RWPE2 (cell line): ENCODE results near the gene KLRD1.
"Not testable (repeated sequence)": the region's sequence is repeated elsewhere in the genome, so short reads cannot be mapped to it uniquely, and the experiment has no call there.

Experiments
- ATAC-seq: fragments of 200-7000 bp; cut with Tn5 transposase; 3 replicates; pipeline ENCODE4 v1.9.1; 2021; ENCODE audit warnings: low read depth
- DNase-seq: peaks from one replicate; pipeline ENCODE4 v3.0.0-alpha.2; 2020; ENCODE audit warnings: low spot score
- H3K27ac ChIP-seq: fragments of 450-650 bp; 2 replicates; pipeline ENCODE4 v1.5.1; 2017; ENCODE audit warnings: mild to moderate bottlenecking; ENCODE audit not compliant: poor library complexity, severe bottlenecking
- H3K27me3 ChIP-seq: fragments of 250-450 bp; sonication (Bioruptor Pico); 2 replicates; pipeline ENCODE4 v1.5.1; 2021; ENCODE audit warnings: mild to moderate bottlenecking, moderate library complexity; ENCODE audit not compliant: insufficient read depth, poor library complexity, severe bottlenecking
- H3K36me3 ChIP-seq: fragments of 250-450 bp; sonication (Bioruptor Pico); 2 replicates; pipeline ENCODE4 v1.5.1; 2020; ENCODE audit warnings: low read depth, mild to moderate bottlenecking, moderate library complexity
- H3K4me1 ChIP-seq: fragments of 250-450 bp; sonication (Bioruptor Pico); 2 replicates; pipeline ENCODE4 v1.5.1; 2021; ENCODE audit warnings: mild to moderate bottlenecking, moderate library complexity; ENCODE audit not compliant: insufficient read depth, poor library complexity, severe bottlenecking
- H3K4me3 ChIP-seq: fragments of 250-450 bp; sonication (Bioruptor Pico); 2 replicates; pipeline ENCODE4 v1.5.1; 2021; ENCODE audit warnings: mild to moderate bottlenecking, moderate library complexity; ENCODE audit not compliant: severe bottlenecking
- H3K9me3 ChIP-seq: fragments of 250-450 bp; sonication (Bioruptor Pico); 2 replicates; pipeline ENCODE4 v1.5.1; 2021; ENCODE audit warnings: mild to moderate bottlenecking, moderate library complexity; ENCODE audit not compliant: severe bottlenecking
- TF ChIP-seq, protein P1 (sequence below): fragments of 450-650 bp; IDR thresholded peaks from one replicate; pipeline ENCODE4 v1.5.1; 2017; ENCODE audit warnings: mild to moderate bottlenecking, moderate library complexity; ENCODE audit not compliant: poor library complexity, severe bottlenecking

The KLRD1 gene

DNA sequence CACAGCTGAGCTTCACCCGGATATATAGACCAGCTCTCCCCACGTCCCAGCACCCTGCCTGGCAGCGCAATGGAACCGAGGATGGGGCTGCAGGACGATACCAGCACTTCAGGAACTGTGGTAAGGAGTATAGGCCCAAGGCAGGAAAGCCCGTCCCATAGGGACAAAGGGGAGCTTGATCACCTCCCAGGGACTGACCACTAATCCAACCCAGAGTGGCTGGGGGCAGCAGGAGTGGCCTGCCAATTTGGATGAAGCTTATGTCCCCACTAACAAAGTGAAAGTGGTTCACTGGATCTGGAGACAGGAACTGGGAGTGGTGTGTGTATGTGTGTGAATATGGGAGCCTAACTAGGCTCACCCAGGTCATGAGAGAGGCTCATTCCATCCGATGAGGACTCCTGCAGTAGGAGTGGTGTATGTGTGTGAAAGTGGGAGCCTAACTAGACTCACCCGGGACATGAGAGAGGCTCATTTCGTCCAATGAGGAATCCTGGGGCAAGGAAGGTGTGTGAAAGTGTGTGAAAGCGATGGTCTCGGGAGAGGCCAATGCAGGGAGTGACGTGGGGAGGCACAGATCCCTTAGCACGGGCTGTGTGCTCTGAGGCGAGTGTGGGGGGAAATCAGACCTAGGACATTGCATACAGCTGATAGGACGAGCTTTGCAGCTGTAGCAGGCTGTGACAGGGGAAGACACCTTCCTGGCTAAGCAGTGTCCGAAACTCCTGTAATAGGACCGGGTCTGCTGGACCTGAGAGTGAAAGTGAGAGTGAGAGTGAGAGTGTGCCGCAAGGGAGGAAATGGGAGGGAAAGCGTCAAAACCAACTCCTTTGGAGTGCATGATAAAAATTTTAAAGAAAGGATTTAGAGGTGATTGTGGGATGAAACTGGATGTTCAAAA is 56.5 kb downstream of the KLRD1 start:
- H3K27ac ChIP-seq = peak overlapping the region; percentile 85
- H3K27me3 ChIP-seq = no peaks in the 10 kb centered on the region
- DNase-seq = no peak
- no peaks in the 10 kb centered on the region for H3K36me3 ChIP-seq
- H3K4me1 ChIP-seq = peaks cover 16% of the 10 kb centered on the region
- peak overlapping the region; percentile 39 for H3K4me3 ChIP-seq
- H3K9me3 ChIP-seq = no peaks in the 10 kb centered on the region
- ATAC-seq = peak; percentile 67
- TF ChIP-seq, protein P1, sequence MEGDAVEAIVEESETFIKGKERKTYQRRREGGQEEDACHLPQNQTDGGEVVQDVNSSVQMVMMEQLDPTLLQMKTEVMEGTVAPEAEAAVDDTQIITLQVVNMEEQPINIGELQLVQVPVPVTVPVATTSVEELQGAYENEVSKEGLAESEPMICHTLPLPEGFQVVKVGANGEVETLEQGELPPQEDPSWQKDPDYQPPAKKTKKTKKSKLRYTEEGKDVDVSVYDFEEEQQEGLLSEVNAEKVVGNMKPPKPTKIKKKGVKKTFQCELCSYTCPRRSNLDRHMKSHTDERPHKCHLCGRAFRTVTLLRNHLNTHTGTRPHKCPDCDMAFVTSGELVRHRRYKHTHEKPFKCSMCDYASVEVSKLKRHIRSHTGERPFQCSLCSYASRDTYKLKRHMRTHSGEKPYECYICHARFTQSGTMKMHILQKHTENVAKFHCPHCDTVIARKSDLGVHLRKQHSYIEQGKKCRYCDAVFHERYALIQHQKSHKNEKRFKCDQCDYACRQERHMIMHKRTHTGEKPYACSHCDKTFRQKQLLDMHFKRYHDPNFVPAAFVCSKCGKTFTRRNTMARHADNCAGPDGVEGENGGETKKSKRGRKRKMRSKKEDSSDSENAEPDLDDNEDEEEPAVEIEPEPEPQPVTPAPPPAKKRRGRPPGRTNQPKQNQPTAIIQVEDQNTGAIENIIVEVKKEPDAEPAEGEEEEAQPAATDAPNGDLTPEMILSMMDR = no peak

DNA sequence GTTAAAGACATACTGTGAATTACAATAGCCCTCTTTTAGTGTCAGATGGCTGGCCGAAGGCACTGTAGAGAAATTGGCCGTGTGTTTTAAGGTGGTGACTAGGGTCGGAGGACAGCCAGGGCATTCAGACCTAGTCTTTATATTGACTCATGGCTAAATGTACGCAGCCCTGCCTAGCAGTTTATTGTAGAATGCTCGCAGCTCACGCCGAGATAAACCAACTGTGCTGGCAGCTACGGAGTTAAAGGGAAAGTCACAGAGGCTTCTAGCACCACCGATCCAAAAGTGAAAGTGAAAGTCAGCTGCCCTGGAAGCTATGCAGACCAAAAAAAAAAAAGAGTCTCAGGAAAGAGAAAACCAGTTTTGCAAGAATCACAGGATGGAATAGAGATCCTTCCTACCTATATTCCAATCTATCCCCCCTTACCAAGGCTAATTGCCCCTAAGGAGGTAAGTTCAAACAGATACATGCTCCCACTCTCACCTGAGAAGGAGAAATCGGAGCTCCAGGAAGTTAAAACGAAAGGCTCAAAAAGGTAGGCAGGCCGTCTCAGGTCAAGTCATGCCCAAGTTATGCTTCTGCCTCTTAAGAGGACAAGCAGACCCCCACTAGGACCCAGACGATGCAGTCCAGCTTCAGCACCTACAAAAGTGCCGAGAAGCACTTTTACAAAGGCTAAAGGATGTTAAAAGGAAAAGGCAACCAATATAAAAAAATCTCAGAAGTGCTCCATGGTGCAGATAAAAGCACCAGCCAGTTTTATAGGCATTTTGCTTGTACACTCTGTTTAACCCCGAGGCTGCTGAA is 57.3 kb downstream of the KLRD1 start:
- Histone ChIP-seq H3K4me1 (peaks cover 16% of the 10 kb centered on the region), H3K4me3 (peak overlapping the region; percentile 39), H3K27ac (peak overlapping the region; percentile 85), H3K9me3 (no peaks in the 10 kb centered on the region), H3K27me3 (no peaks in the 10 kb centered on the region), H3K36me3 (no peaks in the 10 kb centered on the region)
- DNase-seq = no peak
- peak; percentile 54 for ATAC-seq
- TF ChIP-seq, protein P1 = no peak

DNA sequence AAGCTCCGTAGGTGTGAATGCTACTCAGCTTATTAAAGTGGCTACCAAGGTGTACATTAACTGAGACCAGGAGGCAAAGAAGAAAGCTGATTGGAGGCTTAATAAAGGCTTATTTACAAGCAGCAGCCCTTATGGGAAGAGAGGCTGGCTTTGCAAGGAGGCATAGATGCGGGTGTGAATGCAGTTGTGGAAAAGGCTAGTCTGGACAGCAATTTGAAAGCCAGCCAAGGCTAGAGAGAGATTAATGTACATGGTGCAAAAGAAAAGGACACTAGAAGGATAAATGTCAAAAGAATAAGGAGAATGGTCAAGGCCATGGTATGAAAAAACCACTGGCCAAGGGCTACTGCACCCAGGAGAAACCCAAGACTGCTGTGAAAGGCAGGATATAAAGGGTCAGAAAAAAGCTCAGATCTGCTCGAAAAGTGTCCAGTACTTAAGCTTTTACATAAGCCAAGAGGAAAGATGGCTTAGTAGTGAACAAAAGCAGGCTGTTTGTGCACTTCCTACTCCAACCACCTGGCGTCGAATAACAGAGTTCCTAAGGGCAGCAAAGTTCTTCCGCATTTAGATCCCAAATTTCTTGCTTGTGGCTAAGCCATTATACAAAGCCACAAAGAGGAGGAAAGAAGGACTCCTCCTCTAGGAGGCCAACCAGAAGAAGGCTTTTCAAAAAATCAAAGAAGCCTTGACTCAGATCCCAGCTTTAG is 58.2 kb downstream of the KLRD1 start:
- H3K36me3 ChIP-seq = no peaks in the 10 kb centered on the region
- peak overlapping the region; percentile 85 for H3K27ac ChIP-seq
- H3K4me1 ChIP-seq = peaks cover 16% of the 10 kb centered on the region
- DNase-seq = no peak
- H3K27me3 ChIP-seq = no peaks in the 10 kb centered on the region
- TF ChIP-seq, protein P1 = no peak
- H3K4me3 ChIP-seq = peak overlapping the region; percentile 39
- no peaks in the 10 kb centered on the region for H3K9me3 ChIP-seq
- no peak for ATAC-seq

DNA sequence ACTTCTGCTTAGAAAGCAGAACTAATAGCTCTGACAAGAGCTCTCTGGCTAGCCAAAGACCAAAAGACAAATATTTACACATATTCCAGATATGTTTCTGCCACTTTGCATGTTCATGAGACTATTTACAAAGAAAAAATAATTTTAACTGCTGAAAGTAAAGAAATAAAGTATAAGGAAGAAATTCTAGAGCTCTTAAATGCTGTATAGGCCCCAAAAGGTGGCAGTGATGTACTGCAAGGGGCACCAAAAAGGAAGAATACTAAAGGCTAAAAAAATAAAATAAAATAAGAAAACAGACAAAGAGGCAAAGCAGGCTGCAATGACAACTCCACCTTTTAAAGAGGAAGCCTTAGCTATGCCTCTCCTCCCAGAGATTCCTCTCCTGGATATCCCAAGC is 59.2 kb downstream of the KLRD1 start:
- no peak for DNase-seq
- Histone ChIP-seq H3K4me1 (peaks cover 13% of the 10 kb centered on the region), H3K4me3 (no peak overlapping the region), H3K27me3 (no peaks in the 10 kb centered on the region), H3K36me3 (no peaks in the 10 kb centered on the region), H3K27ac (peak overlapping the region; percentile 85), H3K9me3 (no peaks in the 10 kb centered on the region)
- TF ChIP-seq, protein P1 = peak; percentile 55
- ATAC-seq = no peak

DNA sequence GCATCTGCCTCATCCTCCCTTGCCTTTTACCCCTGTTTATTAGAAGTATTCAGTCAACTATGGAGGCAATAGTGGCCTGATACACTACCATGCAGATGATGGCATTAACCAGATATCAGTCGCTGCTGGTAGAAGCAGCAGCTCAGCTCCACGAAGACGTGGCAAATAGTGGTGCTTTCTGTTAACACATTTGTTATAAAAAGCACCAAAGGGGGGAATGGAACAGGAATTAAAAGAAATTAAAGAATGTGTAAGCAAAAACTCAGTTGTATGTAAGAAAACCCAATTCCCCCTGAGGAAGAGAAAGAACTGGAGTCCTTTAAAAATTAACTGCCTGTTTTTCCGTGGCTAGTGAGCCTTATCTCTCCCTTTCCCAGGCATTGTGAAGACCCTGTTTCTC is 60.0 kb downstream of the KLRD1 start:
- not testable (repeated sequence) for H3K36me3 ChIP-seq, H3K27me3 ChIP-seq, H3K4me3 ChIP-seq, H3K9me3 ChIP-seq, DNase-seq, ATAC-seq, H3K27ac ChIP-seq
- peaks cover 16% of the 10 kb centered on the region for H3K4me1 ChIP-seq
